Calu3 (cell line): ENCODE data around the gene MLIP. TPM values are rescaled to one million over a fixed set of nuclear protein-coding genes. Genes with fewer than 3 reads are reported as not detected.

Source experiments
- BruUV-seq: library from RNA; stranded (reverse); fragments of 400-500 nt; replicated peaks from 2 replicates; lab custom pipeline; 2021; lab: Mats Ljungman, UMichigan
- CTCF ChIA-PET: fragments of 300-600 bp; sonication (Branson Sonifier 250); formaldehyde crosslinking; loops from one replicate; lab custom pipeline; 2022; ENCODE audit warnings: antibody characterized with exemption; lab: Charles Lee
- DNase-seq: peaks from one replicate; pipeline ENCODE4 v3.0.0; 2022
- H3K27ac Mint-ChIP-seq: one replicate; pipeline ENCODE4 v1.8.0; 2022; ENCODE audit warnings: mixed read lengths; ENCODE audit not compliant: unreplicated experiment
- H3K27me3 Mint-ChIP-seq: one replicate; pipeline ENCODE4 v1.8.0; 2022; ENCODE audit warnings: mixed read lengths; ENCODE audit not compliant: unreplicated experiment
- H3K36me3 Mint-ChIP-seq: one replicate; pipeline ENCODE4 v1.8.0; 2022; ENCODE audit warnings: mild to moderate bottlenecking, moderate library complexity, mixed read lengths; ENCODE audit not compliant: insufficient read depth, unreplicated experiment
- H3K4me1 Mint-ChIP-seq: one replicate; pipeline ENCODE4 v1.8.0; 2022; ENCODE audit warnings: mild to moderate bottlenecking, low read depth, mixed read lengths; ENCODE audit not compliant: unreplicated experiment
- H3K4me3 Mint-ChIP-seq: one replicate; pipeline ENCODE4 v1.8.0; 2022; ENCODE audit warnings: mild to moderate bottlenecking, low read depth, moderate library complexity, mixed read lengths; ENCODE audit not compliant: unreplicated experiment
- H3K9me3 Mint-ChIP-seq: one replicate; pipeline ENCODE4 v1.8.0; 2022; ENCODE audit warnings: low read depth, mixed read lengths; ENCODE audit not compliant: unreplicated experiment
- CTCF ChIP-seq: fragments of 200-600 bp; IDR thresholded peaks from one replicate; pipeline ENCODE4 v1.8.0; 2022; ENCODE audit warnings: antibody characterized with exemption; ENCODE audit not compliant: unreplicated experiment
- intact Hi-C: fragments of 100-400 bp; cut with micrococcal nuclease; formaldehyde crosslinking; loops from one replicate; pipeline ENCODE4 v1.10.0; 2022; ENCODE audit not compliant: unreplicated experiment
- total RNA-seq: library from RNA; stranded (reverse); gene quantifications from 2 replicates; pipeline ENCODE4 v1.2.3, GENCODE V29; 2022

MLIP gene
- total RNA-seq, 1 experiment from 2014 or later = 1.4 TPM

GRCh38 chr6:54294965-54295532, 183.8 kb downstream of the MLIP start:
- Mint-ChIP-seq H3K27ac (no peak overlapping the region), H3K4me1 (peaks cover 37% of the 10 kb centered on the region), H3K9me3 (no peaks in the 10 kb centered on the region), H3K27me3 (no peaks in the 10 kb centered on the region), H3K4me3 (no peak overlapping the region), H3K36me3 (no peaks in the 10 kb centered on the region)
- no peak for TF ChIP-seq CTCF
- DNase-seq = no peak
- no TSS peak for BruUV-seq
- CTCF ChIA-PET = no interaction called here
- intact Hi-C loops = no loop called here

- TF ChIP-seq CTCF = no peak
- no peak for DNase-seq
- Mint-ChIP-seq H3K4me1 (no peaks in the 10 kb centered on the region), H3K4me3 (no peak overlapping the region), H3K27ac (no peak overlapping the region), H3K36me3 (no peaks in the 10 kb centered on the region), H3K27me3 (no peaks in the 10 kb centered on the region), H3K9me3 (no peaks in the 10 kb centered on the region)
- intact Hi-C loops = no loop called here
- BruUV-seq = no TSS peak
- CTCF ChIA-PET = no interaction called here
Observed at GRCh38 chr6:54299542-54300269, 188.5 kb downstream of the MLIP start.

GRCh38 chr6:54301770-54302169, 190.5 kb downstream of the MLIP start:
- BruUV-seq = no TSS peak
- no peaks in the 10 kb centered on the region for H3K9me3 Mint-ChIP-seq
- no peak for DNase-seq

GRCh38 chr6:54307439-54307910, 196.2 kb downstream of the MLIP start:
- CTCF ChIA-PET = interaction anchor here (0.7 to 1.7 kb wide), 4 partner anchors 16 to 396 kb away, joined by 3 to 5 read pairs (median 4); no protein-coding TSS in a partner anchor
- Mint-ChIP-seq H3K9me3 (no peaks in the 10 kb centered on the region), H3K4me1 (peaks cover 17% of the 10 kb centered on the region), H3K4me3 (no peak overlapping the region), H3K36me3 (peaks cover 39% of the 10 kb centered on the region), H3K27me3 (no peaks in the 10 kb centered on the region), H3K27ac (no peak overlapping the region)
- BruUV-seq = no TSS peak
- peak; percentile 70 for DNase-seq
- intact Hi-C loops = no loop called here
- no peak for TF ChIP-seq CTCF

More at GRCh38 chr6:54301770-54302169, 190.5 kb downstream of the MLIP start:
- Mint-ChIP-seq H3K27me3 (no peaks in the 10 kb centered on the region), H3K4me1 (no peaks in the 10 kb centered on the region), H3K27ac (no peak overlapping the region), H3K36me3 (no peaks in the 10 kb centered on the region), H3K4me3 (no peak overlapping the region)
- intact Hi-C loops = no loop called here
- CTCF ChIA-PET = interaction anchor here (0.7 to 1.5 kb wide), 2 partner anchors 16 to 430 kb away, joined by 3 read pairs; no protein-coding TSS in a partner anchor
- TF ChIP-seq CTCF = no peak
